ENCODE data around the gene MITF.

- TF ChIP-seq TAF1 (IDR thresholded peaks at IDR 0.05; ENCODE audit: low read depth, low read length) (no peak), POLR2A (IDR thresholded peaks at IDR 0.05; ENCODE audit: low read depth, low read length) (no peak), POU2F2 (IDR thresholded peaks at IDR 0.05; ENCODE audit: low read depth, low read length) (no peak), POLR2AphosphoS5 (IDR thresholded peaks at IDR 0.05; ENCODE audit: low read depth, low read length) (no peak), PAX5 (IDR thresholded peaks at IDR 0.05; ENCODE audit: insufficient read depth, low read length, severe bottlenecking) (no peak)
Observed at GRCh38 chr3:69999140-70000027, 260.1 kb downstream of the MITF start, which contains the start of gene SAMMSON.

Measured in GM12891 (cell line).